CD4-positive, alpha-beta T cell treated with Interleukin-6 at 100 ng/mL for 8 hours (primary cell): ENCODE results near the gene NDFIP2.
"Not testable (repeated sequence)": the region's sequence is repeated elsewhere in the genome, so short reads cannot be mapped to it uniquely, and the experiment has no call there.

Experiments
- DNase-seq: peaks from one replicate; pipeline ENCODE4 v3.0.0-alpha.2; 2020; ENCODE audit warnings: mixed read lengths, low spot score

Gene NDFIP2

DNA sequence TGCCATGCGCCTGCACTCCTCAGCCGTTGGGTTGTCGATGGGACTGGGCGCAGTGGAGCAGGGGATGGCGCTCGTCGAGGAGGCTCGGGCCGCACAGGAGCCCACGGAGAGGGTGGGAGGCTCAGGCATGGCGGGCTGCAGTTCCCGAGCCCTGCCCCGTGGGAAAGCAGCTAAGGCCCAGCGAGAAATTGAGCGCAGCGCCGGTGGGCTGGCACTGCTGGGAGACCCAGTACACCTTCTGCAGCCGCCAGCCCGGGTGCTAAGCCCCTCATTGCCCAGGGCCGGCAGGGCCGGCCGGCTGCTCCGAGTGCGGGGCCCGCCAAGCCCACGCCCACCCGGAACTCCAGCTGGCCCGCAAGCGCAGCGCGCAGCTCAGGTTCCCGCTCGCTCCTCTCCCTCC lies 119.2 kb downstream of the NDFIP2 start:
- not testable (repeated sequence) for DNase-seq

DNA sequence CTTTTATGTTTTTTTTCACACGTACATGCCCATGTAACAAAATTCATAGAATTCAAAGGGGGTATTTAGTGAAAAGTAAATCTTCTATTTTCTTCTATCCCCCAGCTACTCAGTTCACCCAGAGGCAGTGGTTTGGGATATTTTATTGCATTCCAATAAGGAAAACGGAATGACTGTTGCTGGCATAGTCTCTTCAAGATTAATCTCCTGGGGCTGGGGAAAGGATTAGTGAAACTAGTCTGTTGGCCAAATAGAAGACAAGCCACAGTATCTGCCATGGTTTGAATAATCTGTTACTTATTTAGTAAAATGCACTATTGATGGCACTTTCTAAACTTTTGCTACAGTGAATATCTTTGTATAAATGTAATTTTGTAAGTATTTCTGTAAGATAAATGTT lies 122.0 kb downstream of the NDFIP2 start:
- no peak for DNase-seq

- DNase-seq = no peak
Observed at GRCh38 chr13:79604752-79605151, 123.8 kb downstream of the NDFIP2 start.
